Smooth muscle cell (in vitro differentiated cells): ENCODE data around the gene NTNG1. TPM values are rescaled to one million over a fixed set of nuclear protein-coding genes. Genes with fewer than 3 reads are reported as not detected.

Experiments
- DNase-seq: peaks from one replicate; lab custom pipeline; 2025; ENCODE audit not compliant: unreplicated experiment; lab: John Stamatoyannopoulos, UW
- H2AFZ ChIP-seq: fragments of 200-600 bp; sonication (generic); 2 replicates; pipeline ENCODE4 v1.6.0; 2016; ENCODE audit warnings: antibody characterized with exemption, low read depth, mild to moderate bottlenecking
- H3F3A ChIP-seq: fragments of 200-600 bp; sonication (generic); 2 replicates; pipeline ENCODE4 v1.6.0; 2017; ENCODE audit warnings: antibody characterized with exemption, low read depth
- H3K27ac ChIP-seq: fragments of 200-600 bp; sonication (generic); 2 replicates; pipeline ENCODE4 v1.5.1; 2016; ENCODE audit warnings: low read depth, mild to moderate bottlenecking
- H3K27me3 ChIP-seq: fragments of 200-600 bp; sonication (generic); 2 replicates; pipeline ENCODE4 v1.6.1; 2016; ENCODE audit warnings: low read depth, mild to moderate bottlenecking
- H3K36me3 ChIP-seq: fragments of 200-600 bp; sonication (generic); 2 replicates; pipeline ENCODE4 v1.5.1; 2016; ENCODE audit warnings: low read depth
- H3K4me1 ChIP-seq: fragments of 200-600 bp; sonication (generic); 2 replicates; pipeline ENCODE4 v1.5.1; 2016; ENCODE audit warnings: low read depth
- H3K4me2 ChIP-seq: fragments of 200-600 bp; sonication (generic); 2 replicates; pipeline ENCODE4 v1.6.0; 2016; ENCODE audit warnings: mild to moderate bottlenecking
- H3K4me3 ChIP-seq: fragments of 200-600 bp; sonication (generic); 2 replicates; pipeline ENCODE4 v1.5.1; 2016; ENCODE audit warnings: mild to moderate bottlenecking
- H3K79me2 ChIP-seq: fragments of 200-600 bp; sonication (generic); 2 replicates; pipeline ENCODE4 v1.6.0; 2016; ENCODE audit warnings: low read depth, mild to moderate bottlenecking
- H3K9ac ChIP-seq: fragments of 200-600 bp; sonication (generic); 2 replicates; pipeline ENCODE4 v1.6.0; 2016; ENCODE audit warnings: low read depth
- H3K9me3 ChIP-seq: fragments of 200-600 bp; sonication (generic); replicated peaks from 2 replicates; pipeline ENCODE4 v1.5.1; 2016; ENCODE audit warnings: low read depth
- H4K20me1 ChIP-seq: fragments of 200-600 bp; sonication (generic); 2 replicates; pipeline ENCODE4 v1.6.0; 2016; ENCODE audit warnings: low read depth
- WGBS: methylation state at CpG from one replicate; pipeline ENCODE4 v1.1.7; 2016; ENCODE audit warnings: low lambda C conversion rate; 5-methylcytosine and 5-hydroxymethylcytosine counted together
- polyA plus RNA-seq: library from polyadenylated mRNA; unstranded; fragments of >200 nt; fragmentation: Nextera tagmentation; extraction: Ambion mirVana; gene quantifications from 2 replicates; pipeline ENCODE4 v1.2.1, GENCODE V29; 2016
- total RNA-seq: library from RNA; depleted of rRNA; stranded (reverse); fragments of >200 nt; gene quantifications from 2 replicates; pipeline ENCODE4 v1.2.3, GENCODE V29; 2014
- TF ChIP-seq, protein P1 (sequence below): fragments of 200-600 bp; sonication (generic); IDR thresholded peaks from 2 replicates; pipeline ENCODE4 v1.5.1; 2017; ENCODE audit warnings: borderline replicate concordance, mild to moderate bottlenecking, antibody characterized with exemption; ENCODE audit not compliant: insufficient read depth, poor library complexity, severe bottlenecking

NTNG1 gene
- total and polyA plus RNA-seq, 2 experiments from 2014 or later: 0.39 to 1.1 TPM

DNA sequence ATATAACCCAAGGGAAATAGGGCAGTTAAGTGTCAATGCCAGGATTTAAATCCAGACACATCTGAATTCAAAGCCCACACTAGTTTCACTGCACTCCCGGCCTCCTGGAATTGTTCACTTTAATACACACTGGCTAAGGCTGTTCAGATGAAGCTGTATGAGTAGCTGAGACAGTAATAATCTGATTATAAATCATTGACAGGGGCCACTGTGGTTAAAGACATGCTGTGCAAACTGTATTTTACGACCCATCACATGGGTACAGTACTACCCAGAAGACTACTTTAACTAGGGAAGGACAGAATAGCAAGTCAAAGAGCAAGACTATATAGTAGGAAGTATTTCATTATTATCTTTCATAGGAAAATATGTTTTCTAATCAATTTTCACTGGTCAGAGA lies 16.1 kb upstream of the NTNG1 start:
- Histone ChIP-seq H3K4me3 (no peak overlapping the region), H3K4me1 (no peaks in the 10 kb centered on the region), H3F3A (no peaks in the 10 kb centered on the region), H2AFZ (no peak overlapping the region), H3K27ac (no peak overlapping the region), H3K79me2 (no peaks in the 10 kb centered on the region), H3K9ac (no peak overlapping the region), H3K9me3 (no peaks in the 10 kb centered on the region), H3K4me2 (no peak overlapping the region), H3K36me3 (no peaks in the 10 kb centered on the region), H4K20me1 (no peaks in the 10 kb centered on the region), H3K27me3 (peaks cover 5% of the 10 kb centered on the region)
- TF ChIP-seq, protein P1, sequence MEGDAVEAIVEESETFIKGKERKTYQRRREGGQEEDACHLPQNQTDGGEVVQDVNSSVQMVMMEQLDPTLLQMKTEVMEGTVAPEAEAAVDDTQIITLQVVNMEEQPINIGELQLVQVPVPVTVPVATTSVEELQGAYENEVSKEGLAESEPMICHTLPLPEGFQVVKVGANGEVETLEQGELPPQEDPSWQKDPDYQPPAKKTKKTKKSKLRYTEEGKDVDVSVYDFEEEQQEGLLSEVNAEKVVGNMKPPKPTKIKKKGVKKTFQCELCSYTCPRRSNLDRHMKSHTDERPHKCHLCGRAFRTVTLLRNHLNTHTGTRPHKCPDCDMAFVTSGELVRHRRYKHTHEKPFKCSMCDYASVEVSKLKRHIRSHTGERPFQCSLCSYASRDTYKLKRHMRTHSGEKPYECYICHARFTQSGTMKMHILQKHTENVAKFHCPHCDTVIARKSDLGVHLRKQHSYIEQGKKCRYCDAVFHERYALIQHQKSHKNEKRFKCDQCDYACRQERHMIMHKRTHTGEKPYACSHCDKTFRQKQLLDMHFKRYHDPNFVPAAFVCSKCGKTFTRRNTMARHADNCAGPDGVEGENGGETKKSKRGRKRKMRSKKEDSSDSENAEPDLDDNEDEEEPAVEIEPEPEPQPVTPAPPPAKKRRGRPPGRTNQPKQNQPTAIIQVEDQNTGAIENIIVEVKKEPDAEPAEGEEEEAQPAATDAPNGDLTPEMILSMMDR: no peak
- DNase-seq: no peak
- 61% methylated on average over 2 of the region's 2 CpGs for WGBS

DNA sequence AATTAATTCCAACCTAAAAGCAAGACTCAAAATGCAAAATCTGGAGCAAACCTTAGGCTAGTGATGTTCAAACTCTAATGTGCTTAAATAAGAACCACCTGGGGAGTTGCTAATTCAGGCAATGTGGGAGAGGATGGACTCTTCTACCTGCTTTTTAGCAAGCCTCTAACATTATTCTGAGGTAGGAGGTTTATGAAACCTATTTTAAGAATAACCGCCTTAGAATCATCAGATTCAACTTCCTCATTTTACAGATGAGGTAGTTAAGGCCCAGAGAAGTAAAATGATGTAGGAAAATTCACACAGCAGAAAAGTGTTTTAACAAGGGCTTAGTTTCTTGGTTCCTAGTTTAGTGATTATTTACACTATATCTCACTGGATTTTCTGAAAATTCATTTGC lies 8.6 kb upstream of the NTNG1 start:
- H3K36me3 ChIP-seq: no peaks in the 10 kb centered on the region

DNA sequence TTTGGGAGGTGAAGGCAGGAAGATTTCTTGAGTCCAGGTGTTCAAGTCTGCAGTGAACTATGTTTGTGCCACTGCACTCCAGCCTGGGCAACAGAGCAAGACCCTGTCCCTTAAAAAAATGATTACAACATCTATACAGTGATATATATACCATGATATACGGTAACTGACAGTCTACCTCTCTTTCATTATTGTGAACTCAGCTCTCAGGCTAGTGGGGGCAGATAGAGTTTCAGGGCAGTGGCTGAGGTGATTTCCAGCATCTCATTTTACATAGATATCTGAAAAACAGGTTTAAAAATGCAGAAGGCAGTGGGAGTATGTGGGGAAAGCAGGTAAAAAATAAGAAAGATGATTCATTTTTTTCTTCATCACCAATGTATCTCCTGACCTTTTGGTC lies 8.1 kb upstream of the NTNG1 start:
- Histone ChIP-seq H4K20me1 (no peaks in the 10 kb centered on the region), H2AFZ (no peak overlapping the region), H3K27me3 (no peaks in the 10 kb centered on the region), H3K27ac (no peak overlapping the region), H3K4me3 (no peak overlapping the region), H3K36me3 (no peaks in the 10 kb centered on the region), H3K4me2 (no peak overlapping the region), H3K9ac (no peak overlapping the region), H3K4me1 (no peaks in the 10 kb centered on the region), H3K9me3 (no peaks in the 10 kb centered on the region), H3K79me2 (no peaks in the 10 kb centered on the region), H3F3A (no peaks in the 10 kb centered on the region)
- 86% methylated on average over 1 of the region's 1 CpG for WGBS
- TF ChIP-seq, protein P1: no peak
- no peak for DNase-seq

More for the DNA sequence above, 8.6 kb upstream of the NTNG1 start:
- no peak overlapping the region for H3K9ac ChIP-seq
- no peak overlapping the region for H3K4me2 ChIP-seq
- H3K4me1 ChIP-seq: no peaks in the 10 kb centered on the region
- no peaks in the 10 kb centered on the region for H3K9me3 ChIP-seq
- DNase-seq: no peak
- H3K79me2 ChIP-seq: no peaks in the 10 kb centered on the region
- no peak overlapping the region for H2AFZ ChIP-seq
- TF ChIP-seq, protein P1: no peak
- H3K27me3 ChIP-seq: no peaks in the 10 kb centered on the region
- H3K27ac ChIP-seq: no peak overlapping the region
- no peak overlapping the region for H3K4me3 ChIP-seq
- WGBS: 93% methylated on average over 1 of the region's 1 CpG
- no peaks in the 10 kb centered on the region for H3F3A ChIP-seq
- H4K20me1 ChIP-seq: no peaks in the 10 kb centered on the region

DNA sequence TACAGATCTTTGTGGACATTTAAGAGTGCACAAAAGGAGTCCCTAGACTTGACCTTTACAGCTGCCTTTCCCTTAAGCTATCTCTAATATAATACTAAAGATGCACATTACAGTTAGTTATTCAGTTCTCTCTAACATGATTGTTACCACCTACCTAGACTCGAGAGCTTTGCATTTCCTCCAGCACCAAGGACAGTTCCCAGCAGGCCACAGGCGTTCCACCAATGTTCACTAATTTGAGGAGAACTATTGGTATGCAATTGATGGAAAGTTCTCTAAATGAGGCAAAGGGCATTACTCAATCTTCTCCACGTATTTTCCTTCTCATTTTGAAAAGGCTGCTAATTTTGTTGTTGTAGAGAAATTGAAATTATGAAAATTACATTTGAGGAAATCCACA lies 5.4 kb upstream of the NTNG1 start:
- TF ChIP-seq, protein P1: no peak
- H3F3A ChIP-seq: no peaks in the 10 kb centered on the region
- no peaks in the 10 kb centered on the region for H3K9me3 ChIP-seq
- H3K27me3 ChIP-seq: peaks cover 10% of the 10 kb centered on the region
- H3K27ac ChIP-seq: no peak overlapping the region
- H3K4me2 ChIP-seq: no peak overlapping the region
- no peaks in the 10 kb centered on the region for H3K79me2 ChIP-seq
- no peaks in the 10 kb centered on the region for H3K36me3 ChIP-seq
- H2AFZ ChIP-seq: no peak overlapping the region
- 5% methylated on average over 3 of the region's 3 CpGs for WGBS
- H4K20me1 ChIP-seq: no peaks in the 10 kb centered on the region
- DNase-seq: no peak
- no peak overlapping the region for H3K4me3 ChIP-seq
- no peaks in the 10 kb centered on the region for H3K4me1 ChIP-seq
- H3K9ac ChIP-seq: no peak overlapping the region
